ENCODE data around the gene TAS1R3. TPM values are rescaled to one million over a fixed set of nuclear protein-coding genes. Genes with fewer than 3 reads are reported as not detected.

TAS1R3 gene
- total RNA-seq, 4 donors from 2014 or later = 0.21 to 1.2 (median 0.63) TPM

DNA sequence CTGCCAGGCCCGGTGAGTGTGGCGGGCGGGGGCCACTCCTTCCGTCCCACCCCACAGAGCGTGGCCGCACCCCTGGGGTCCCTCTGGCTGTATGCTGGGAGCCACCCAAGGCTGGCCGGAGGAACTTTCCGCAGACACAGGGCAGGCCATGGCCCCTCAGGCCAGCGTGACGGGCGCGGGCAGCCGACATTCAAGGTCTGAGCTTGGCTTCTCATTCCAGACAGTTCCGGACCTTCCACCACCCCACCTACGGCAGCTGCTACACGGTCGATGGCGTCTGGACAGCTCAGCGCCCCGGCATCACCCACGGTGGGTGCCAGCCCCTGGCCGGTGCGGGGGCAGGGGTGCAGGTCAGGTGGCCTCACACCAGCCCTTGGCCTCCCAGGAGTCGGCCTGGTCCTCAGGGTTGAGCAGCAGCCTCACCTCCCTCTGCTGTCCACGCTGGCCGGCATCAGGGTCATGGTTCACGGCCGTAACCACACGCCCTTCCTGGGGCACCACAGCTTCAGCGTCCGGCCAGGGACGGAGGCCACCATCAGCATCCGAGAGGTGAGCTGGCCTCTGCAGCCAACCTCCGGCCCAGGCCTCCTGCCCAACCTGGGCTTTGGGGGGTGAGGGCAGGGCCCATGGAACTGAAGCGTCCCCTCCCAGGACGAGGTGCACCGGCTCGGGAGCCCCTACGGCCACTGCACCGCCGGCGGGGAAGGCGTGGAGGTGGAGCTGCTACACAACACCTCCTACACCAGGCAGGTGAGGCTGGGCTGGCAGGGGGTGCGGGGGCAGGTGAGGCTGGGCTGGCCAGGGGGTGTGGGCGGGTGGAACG lies 43.6 kb upstream of the TAS1R3 start:
- DNase-seq (ENCODE audit: low spot score in 2 of 2) = no peak
- peaks cover 0 to 23% of the 10 kb centered on the region in 2 donors for H3K27me3 ChIP-seq
- H3K36me3 ChIP-seq = peaks cover 0 to 3% (median 0%) of the 10 kb centered on the region in 3 donors
- no peak overlapping the region for H3K27ac ChIP-seq
- H3K4me1 ChIP-seq = peaks cover 0 to 18% (median 3%) of the 10 kb centered on the region in 4 donors
- H3K4me3 ChIP-seq = no peak overlapping the region
- H3K9me3 ChIP-seq = no peaks in the 10 kb centered on the region
- TF ChIP-seq EP300 (IDR thresholded peaks at IDR 0.05) = no peak
- TF ChIP-seq, protein P1, sequence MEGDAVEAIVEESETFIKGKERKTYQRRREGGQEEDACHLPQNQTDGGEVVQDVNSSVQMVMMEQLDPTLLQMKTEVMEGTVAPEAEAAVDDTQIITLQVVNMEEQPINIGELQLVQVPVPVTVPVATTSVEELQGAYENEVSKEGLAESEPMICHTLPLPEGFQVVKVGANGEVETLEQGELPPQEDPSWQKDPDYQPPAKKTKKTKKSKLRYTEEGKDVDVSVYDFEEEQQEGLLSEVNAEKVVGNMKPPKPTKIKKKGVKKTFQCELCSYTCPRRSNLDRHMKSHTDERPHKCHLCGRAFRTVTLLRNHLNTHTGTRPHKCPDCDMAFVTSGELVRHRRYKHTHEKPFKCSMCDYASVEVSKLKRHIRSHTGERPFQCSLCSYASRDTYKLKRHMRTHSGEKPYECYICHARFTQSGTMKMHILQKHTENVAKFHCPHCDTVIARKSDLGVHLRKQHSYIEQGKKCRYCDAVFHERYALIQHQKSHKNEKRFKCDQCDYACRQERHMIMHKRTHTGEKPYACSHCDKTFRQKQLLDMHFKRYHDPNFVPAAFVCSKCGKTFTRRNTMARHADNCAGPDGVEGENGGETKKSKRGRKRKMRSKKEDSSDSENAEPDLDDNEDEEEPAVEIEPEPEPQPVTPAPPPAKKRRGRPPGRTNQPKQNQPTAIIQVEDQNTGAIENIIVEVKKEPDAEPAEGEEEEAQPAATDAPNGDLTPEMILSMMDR (IDR thresholded peaks at IDR 0.05) = no peak
- TF ChIP-seq POLR2A (IDR thresholded peaks at IDR 0.05) = no peak
- 87 to 91% methylated on average over 25 to 26 of the region's 46 CpGs for WGBS, 2 donors

DNA sequence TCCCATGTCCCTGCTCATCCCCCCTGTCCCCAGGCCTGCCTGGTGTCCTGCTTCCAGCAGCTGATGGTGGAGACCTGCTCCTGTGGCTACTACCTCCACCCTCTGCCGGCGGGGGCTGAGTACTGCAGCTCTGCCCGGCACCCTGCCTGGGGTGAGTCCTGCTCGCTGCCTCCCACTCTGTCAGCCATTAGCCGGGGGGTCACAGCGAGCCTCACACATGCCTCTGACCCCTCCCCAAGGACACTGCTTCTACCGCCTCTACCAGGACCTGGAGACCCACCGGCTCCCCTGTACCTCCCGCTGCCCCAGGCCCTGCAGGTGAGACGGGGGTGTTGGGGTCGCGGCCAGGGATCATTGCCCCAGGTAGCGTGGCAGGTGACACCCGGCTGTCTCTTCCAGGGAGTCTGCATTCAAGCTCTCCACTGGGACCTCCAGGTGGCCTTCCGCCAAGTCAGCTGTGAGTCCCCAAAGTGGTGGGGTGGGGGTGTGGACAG lies 40.8 kb upstream of the TAS1R3 start:
- peaks cover 0 to 31% (median 0%) of the 10 kb centered on the region in 3 donors for H3K36me3 ChIP-seq
- H3K4me3 ChIP-seq = no peak overlapping the region
- H3K27ac ChIP-seq = no peak overlapping the region
- no peak for TF ChIP-seq EP300 (IDR thresholded peaks at IDR 0.05)
- TF ChIP-seq, protein P1 (IDR thresholded peaks at IDR 0.05) = peak; percentile 38 to 66 (median 45)
- H3K4me1 ChIP-seq = peaks cover 0 to 18% (median 3%) of the 10 kb centered on the region in 4 donors
- H3K9me3 ChIP-seq = no peaks in the 10 kb centered on the region
- WGBS, 2 donors = 60 to 64% methylated on average over 13 to 15 of the region's 15 CpGs
- peaks cover 0 to 19% of the 10 kb centered on the region in 2 donors for H3K27me3 ChIP-seq
- no peak for DNase-seq (ENCODE audit: low spot score in 2 of 2)

DNA sequence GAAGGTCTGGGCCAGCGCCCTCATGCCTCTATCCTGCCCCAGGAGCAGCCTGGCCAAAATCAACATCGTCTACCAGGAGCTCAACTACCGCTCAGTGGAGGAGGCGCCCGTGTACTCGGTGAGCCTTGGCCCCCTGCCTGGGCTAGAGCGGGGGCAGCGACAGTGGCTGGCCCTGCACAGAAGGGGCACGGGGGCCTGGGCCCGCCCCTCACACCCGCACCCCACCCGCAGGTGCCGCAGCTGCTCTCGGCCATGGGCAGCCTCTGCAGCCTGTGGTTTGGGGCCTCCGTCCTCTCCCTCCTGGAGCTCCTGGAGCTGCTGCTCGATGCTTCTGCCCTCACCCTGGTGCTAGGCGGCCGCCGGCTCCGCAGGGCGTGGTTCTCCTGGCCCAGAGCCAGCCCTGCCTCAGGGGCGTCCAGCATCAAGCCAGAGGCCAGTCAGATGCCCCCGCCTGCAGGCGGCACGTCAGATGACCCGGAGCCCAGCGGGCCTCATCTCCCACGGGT lies 40.0 kb upstream of the TAS1R3 start:
- peaks cover 0 to 39% (median 0%) of the 10 kb centered on the region in 3 donors for H3K36me3 ChIP-seq
- TF ChIP-seq, protein P1 (IDR thresholded peaks at IDR 0.05) = no peak
- no peak for TF ChIP-seq EP300 (IDR thresholded peaks at IDR 0.05)
- no peak for TF ChIP-seq POLR2A (IDR thresholded peaks at IDR 0.05)
- H3K9me3 ChIP-seq = no peaks in the 10 kb centered on the region
- DNase-seq (ENCODE audit: low spot score in 2 of 2) = no peak
- H3K27ac ChIP-seq = no peak overlapping the region
- H3K4me1 ChIP-seq = peaks cover 0 to 18% (median 3%) of the 10 kb centered on the region in 4 donors
- no peak overlapping the region for H3K4me3 ChIP-seq
- WGBS, 2 donors = 47 to 55% methylated on average over 16 to 28 of the region's 28 CpGs
- H3K27me3 ChIP-seq = peaks cover 0 to 11% of the 10 kb centered on the region in 2 donors

DNA sequence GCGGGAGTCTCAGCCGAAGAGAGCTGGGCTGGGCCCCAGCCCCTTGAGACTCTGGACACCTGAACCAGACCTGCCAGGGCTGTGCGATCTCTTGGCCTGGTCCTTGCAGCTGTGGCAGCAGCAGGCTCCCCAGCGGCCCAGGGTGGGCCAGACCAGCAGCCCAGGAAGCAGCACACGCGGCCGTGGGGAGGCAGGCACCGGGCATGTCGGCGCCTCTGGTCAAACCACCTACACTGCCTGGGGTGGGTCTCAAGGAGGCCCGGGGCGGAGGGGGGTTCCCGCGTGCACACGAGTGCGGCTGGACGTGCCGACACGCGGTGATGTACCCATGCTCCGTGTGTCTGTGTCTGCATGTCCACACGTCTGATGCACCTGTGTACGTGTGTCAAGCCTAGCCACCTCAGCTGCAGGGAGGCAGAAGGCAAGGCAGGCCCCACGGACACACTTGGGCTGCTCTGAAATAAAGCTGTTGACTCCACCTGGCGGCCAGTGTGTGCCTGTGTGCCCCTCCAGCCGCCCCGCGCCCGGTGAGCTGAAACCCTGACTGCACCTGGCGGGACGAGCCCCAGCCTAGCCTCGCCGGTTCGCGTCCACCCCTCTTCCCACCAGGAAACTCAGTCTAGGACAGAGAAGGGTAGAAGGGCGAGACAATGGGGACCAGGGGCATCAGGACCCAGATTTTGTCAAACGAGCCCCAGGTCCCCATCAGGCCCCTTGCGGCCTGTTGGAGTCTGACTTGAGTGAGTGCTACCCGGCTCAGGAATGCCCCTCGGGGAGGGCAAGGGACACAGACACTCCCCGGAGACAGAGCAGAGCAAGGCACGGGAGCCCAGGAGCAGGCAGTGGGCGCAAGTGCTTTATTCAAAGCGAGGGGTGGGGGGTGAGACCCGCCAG lies 39.3 kb upstream of the TAS1R3 start:
- Histone ChIP-seq H3K36me3 (peaks cover 0 to 46% (median 0%) of the 10 kb centered on the region in 3 donors), H3K27ac (no peak overlapping the region), H3K9me3 (no peaks in the 10 kb centered on the region), H3K27me3 (peaks cover 0 to 4% of the 10 kb centered on the region in 2 donors), H3K4me3 (no peak overlapping the region), H3K4me1 (peaks cover 0 to 18% (median 3%) of the 10 kb centered on the region in 4 donors)
- DNase-seq (ENCODE audit: low spot score in 2 of 2) = peak in 1 of 2 donors; percentile 48
- TF ChIP-seq, protein P1 (IDR thresholded peaks at IDR 0.05) = peak; percentile 22 to 83 (median 42)
- TF ChIP-seq EP300 (IDR thresholded peaks at IDR 0.05) = no peak
- 62 to 65% methylated on average over 20 to 34 of the region's 45 CpGs for WGBS, 2 donors
